Peyer's patch (tissue), 4 donors: ENCODE measurements around the gene GNAQ.

ENCODE experiments used
- CTCF ChIP-seq, 6 experiments: fragments of 450-650 bp in 4 of 6; fragments of 200-600 bp in 2 of 6; sonication (generic) in 1 of 6; IDR thresholded peaks; one replicate each; pipeline ENCODE4 v1.5.1; 2017 to 2019; ENCODE audit warnings: antibody characterized with exemption in 6 of 6, mild to moderate bottlenecking in 3 of 6, moderate library complexity in 1 of 6
- POLR2A ChIP-seq, 2 donors: fragments of 450-650 bp; IDR thresholded peaks; one replicate each; pipeline ENCODE4 v1.5.1; 2017; ENCODE audit warnings: antibody characterized with exemption in 2 of 2, mild to moderate bottlenecking in 2 of 2, moderate library complexity in 2 of 2

- TF ChIP-seq CTCF (IDR thresholded peaks at IDR 0.05) (no peak), POLR2A (IDR thresholded peaks at IDR 0.05) (no peak)
These were observed 306.4 kb downstream of the GNAQ start for GRCh38 chr9:77725046-77725694.
